HepG2 (cell line): Measurements from ENCODE around the gene RANBP3. TPM values are rescaled to one million over a fixed set of nuclear protein-coding genes. Genes with fewer than 3 reads are reported as not detected.

Experiments
- ARID5B ChIP-seq: IDR thresholded peaks from 2 replicates; pipeline ENCODE4 v1.4.0; 2020; ENCODE audit warnings: mild to moderate bottlenecking, missing genetic modification reagents
- ASH2L ChIP-seq: fragments of 300-600, 200-600 bp; sonication (generic); IDR thresholded peaks from 2 replicates; pipeline ENCODE4 v1.7.0; 2017; ENCODE audit warnings: low read depth, mild to moderate bottlenecking, moderate library complexity, mixed read lengths, low read length; ENCODE audit not compliant: insufficient read length
- ATF7-NPFF ChIP-seq: sonication (generic); formaldehyde crosslinking; IDR thresholded peaks from 2 replicates; pipeline ENCODE4 v1.8.1; 2023; ENCODE audit warnings: mild to moderate bottlenecking, low read depth, missing genetic modification reagents, moderate library complexity
- CCDC6 ChIP-seq: sonication (generic); formaldehyde crosslinking; IDR thresholded peaks from 2 replicates; pipeline ENCODE4 v1.8.1; 2022; ENCODE audit warnings: mild to moderate bottlenecking, missing genetic modification reagents, moderate library complexity
- FOXP1 ChIP-seq, 2 experiments: fragments of 450-650 bp in 1 of 2; IDR thresholded peaks; 2 replicates each; pipeline ENCODE4 v1.6.1; 2017 to 2018; ENCODE audit warnings: antibody characterized with exemption in 1 of 2
- PCBP2 ChIP-seq: fragments of 200-400 bp; formaldehyde crosslinking; optimal IDR thresholded peaks from 2 replicates; pipeline ENCODE3; 2018; ENCODE audit warnings: low read length, low read depth; ENCODE audit not compliant: poor library complexity, severe bottlenecking
- PHF20 ChIP-seq: sonication (generic); formaldehyde crosslinking; IDR thresholded peaks from 2 replicates; pipeline ENCODE4 v1.5.0; 2020; ENCODE audit warnings: mild to moderate bottlenecking, missing genetic modification reagents
- PLRG1 ChIP-seq: fragments of 450-650 bp; conservative IDR thresholded peaks from 2 replicates; pipeline ENCODE4 v1.6.1; 2016
- SMARCE1 ChIP-seq: fragments of 450-650 bp; IDR thresholded peaks from 2 replicates; pipeline ENCODE4 v1.6.1; 2017; ENCODE audit warnings: borderline replicate concordance
- STAT5B ChIP-seq: sonication (generic); formaldehyde crosslinking; IDR thresholded peaks from 2 replicates; pipeline ENCODE4 v1.4.0; 2020; ENCODE audit warnings: missing genetic modification reagents
- TEAD3 ChIP-seq: optimal IDR thresholded peaks from 2 replicates; pipeline ENCODE3; 2016; ENCODE audit warnings: borderline replicate concordance
- ZBTB20 ChIP-seq: sonication (generic); formaldehyde crosslinking; IDR thresholded peaks from 2 replicates; pipeline ENCODE4 v1.8.1; 2023; ENCODE audit warnings: missing genetic modification reagents, low read depth, mild to moderate bottlenecking, borderline replicate concordance
- ZBTB37 ChIP-seq: sonication (generic); formaldehyde crosslinking; IDR thresholded peaks from 2 replicates; pipeline ENCODE4 v1.4.0; 2020; ENCODE audit warnings: mild to moderate bottlenecking, missing genetic modification reagents
- ZFP91 ChIP-seq: sonication (generic); formaldehyde crosslinking; IDR thresholded peaks from 2 replicates; pipeline ENCODE4 v1.9.0; 2022; ENCODE audit warnings: missing genetic modification reagents, mild to moderate bottlenecking, borderline replicate concordance
- ZNF12 ChIP-seq: sonication (generic); formaldehyde crosslinking; IDR thresholded peaks from 2 replicates; pipeline ENCODE4 v1.5.0; 2020; ENCODE audit warnings: missing genetic modification reagents
- ZNF263 ChIP-seq: sonication (generic); formaldehyde crosslinking; IDR thresholded peaks from 2 replicates; pipeline ENCODE4 v1.4.0; 2020; ENCODE audit warnings: missing genetic modification reagents
- ZSCAN21 ChIP-seq: sonication (generic); formaldehyde crosslinking; IDR thresholded peaks from 2 replicates; pipeline ENCODE4 v1.8.0; 2022; ENCODE audit warnings: mild to moderate bottlenecking, missing genetic modification reagents, moderate library complexity, borderline replicate concordance
- polyA plus RNA-seq, 8 experiments: library from polyadenylated mRNA; depleted of rRNA in 3 of 8; stranded (reverse) in 7 of 8; unstranded in 1 of 8; fragments of >200 nt; fragmentation: Illumina TruSeq in 4 of 8; extraction: Trizol in 4 of 8; gene quantifications; 2 replicates each; pipeline versions ENCODE4 v1.2.1 to v1.2.3, GENCODE V29; 2011 to 2016; ENCODE audit warnings: low read depth in 4 of 8, missing spikeins in 1 of 8, mixed read lengths in 1 of 8; ENCODE audit not compliant: insufficient read depth in 1 of 8
- total RNA-seq, 5 experiments: library from RNA; depleted of rRNA; stranded (reverse); fragments of >200 nt; fragmentation: Illumina TruSeq; extraction: Trizol; gene quantifications; 2 replicates each; pipeline ENCODE4 v1.2.3, GENCODE V29; 2016; ENCODE audit warnings: low read depth in 1 of 5
- TF ChIP-seq, protein P1 (sequence below): sonication (generic); formaldehyde crosslinking; IDR thresholded peaks from 2 replicates; pipeline ENCODE4 v1.8.1; 2022; ENCODE audit warnings: low read depth, mild to moderate bottlenecking, missing genetic modification reagents

Gene RANBP3
- total and polyA plus RNA-seq, 2 of the 13 experiments (the other 11 are each of a cell fraction or from before 2014, with no cell fraction given), result 39.5 to 149 TPM

GRCh38 chr19:5961969-5962945 is 15.7 kb downstream of the RANBP3 start (continued):
- TF ChIP-seq ZBTB37 (CRISPR knock-in tag) (peak; percentile 90), PCBP2 (no peak), STAT5B (0 out of 2 replicates have a peak, but pooled peaks have one; percentile 44), ATF7-NPFF (CRISPR knock-in tag) (peak; percentile 86; the same call in 1 of the 2 replicates), ZSCAN21 (CRISPR knock-in tag) (peak; percentile 83; the same call in 1 of the 2 replicates), ASH2L (peak; percentile 81), ZFP91 (CRISPR knock-in tag) (peak; percentile 72), TEAD3 (CRISPR knock-in tag) (peak; percentile 89), ARID5B (CRISPR knock-in tag) (peak; percentile 89), CCDC6 (CRISPR knock-in tag) (peak; percentile 90; the same call in 1 of the 2 replicates), FOXP1 (IDR thresholded peaks at IDR 0.05) (peak; percentile 94), FOXP1 (CRISPR knock-in tag; IDR thresholded peaks at IDR 0.05) (peak; percentile 99), ZNF12 (CRISPR knock-in tag) (no peak), ZBTB20 (peak; percentile 89; the same call in 1 of the 2 replicates), PLRG1 (no peak), ZNF263 (CRISPR knock-in tag) (no peak), SMARCE1 (no peak), PHF20 (CRISPR knock-in tag) (no peak; the same call in 1 of the 2 replicates)
- TF ChIP-seq, protein P1, sequence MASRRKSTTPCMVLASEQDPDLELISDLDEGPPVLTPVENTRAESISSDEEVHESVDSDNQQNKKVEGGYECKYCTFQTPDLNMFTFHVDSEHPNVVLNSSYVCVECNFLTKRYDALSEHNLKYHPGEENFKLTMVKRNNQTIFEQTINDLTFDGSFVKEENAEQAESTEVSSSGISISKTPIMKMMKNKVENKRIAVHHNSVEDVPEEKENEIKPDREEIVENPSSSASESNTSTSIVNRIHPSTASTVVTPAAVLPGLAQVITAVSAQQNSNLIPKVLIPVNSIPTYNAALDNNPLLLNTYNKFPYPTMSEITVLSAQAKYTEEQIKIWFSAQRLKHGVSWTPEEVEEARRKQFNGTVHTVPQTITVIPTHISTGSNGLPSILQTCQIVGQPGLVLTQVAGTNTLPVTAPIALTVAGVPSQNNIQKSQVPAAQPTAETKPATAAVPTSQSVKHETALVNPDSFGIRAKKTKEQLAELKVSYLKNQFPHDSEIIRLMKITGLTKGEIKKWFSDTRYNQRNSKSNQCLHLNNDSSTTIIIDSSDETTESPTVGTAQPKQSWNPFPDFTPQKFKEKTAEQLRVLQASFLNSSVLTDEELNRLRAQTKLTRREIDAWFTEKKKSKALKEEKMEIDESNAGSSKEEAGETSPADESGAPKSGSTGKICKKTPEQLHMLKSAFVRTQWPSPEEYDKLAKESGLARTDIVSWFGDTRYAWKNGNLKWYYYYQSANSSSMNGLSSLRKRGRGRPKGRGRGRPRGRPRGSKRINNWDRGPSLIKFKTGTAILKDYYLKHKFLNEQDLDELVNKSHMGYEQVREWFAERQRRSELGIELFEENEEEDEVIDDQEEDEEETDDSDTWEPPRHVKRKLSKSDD (CRISPR knock-in tag), result no peak
